UCSD-AML1 (cell line): ENCODE results near the gene RRP12.
A peak's percentile ranks its signal among the peaks of the same experiment; 100 is the strongest.
"Not testable (repeated sequence)": the region's sequence is repeated elsewhere in the genome, so short reads cannot be mapped to it uniquely, and the experiment has no call there.

Experiments
- DNase-seq: peaks from one replicate; lab custom pipeline; 2025; ENCODE audit not compliant: unreplicated experiment; lab: John Stamatoyannopoulos, UW

Gene RRP12

GRCh38 chr10:97407211-97407951 is 6.2 kb upstream of the RRP12 start:
- peak; percentile 76 for DNase-seq

- not testable (repeated sequence) for DNase-seq
Measured at GRCh38 chr10:97406483-97406882, 5.3 kb upstream of the RRP12 start.

GRCh38 chr10:97406064-97406463 is 4.9 kb upstream of the RRP12 start:
- DNase-seq = peak; percentile 71

- DNase-seq = no peak
Measured at GRCh38 chr10:97404044-97404443, 2.9 kb upstream of the RRP12 start.

GRCh38 chr10:97401455-97401919 is 347 bp upstream of the RRP12 start:
- no peak for DNase-seq

- DNase-seq = peak; percentile 56
Measured at GRCh38 chr10:97399843-97400545, 1.1 kb downstream of the RRP12 start.

GRCh38 chr10:97396056-97396455 is 5.1 kb downstream of the RRP12 start:
- no peak for DNase-seq

GRCh38 chr10:97393034-97393573 is 8.0 kb downstream of the RRP12 start:
- DNase-seq = no peak

- DNase-seq = no peak
Measured at GRCh38 chr10:97390091-97390490, 11.0 kb downstream of the RRP12 start.

GRCh38 chr10:97388152-97388551 is 13.0 kb downstream of the RRP12 start:
- no peak for DNase-seq

GRCh38 chr10:97385565-97385964 is 15.6 kb downstream of the RRP12 start:
- DNase-seq = no peak

- DNase-seq = no peak
Measured at GRCh38 chr10:97384641-97385040, 16.5 kb downstream of the RRP12 start.

GRCh38 chr10:97384156-97384555 is 17.0 kb downstream of the RRP12 start:
- DNase-seq = no peak

- no peak for DNase-seq
Measured at GRCh38 chr10:97383159-97383558, 18.0 kb downstream of the RRP12 start.

- no peak for DNase-seq
Measured at GRCh38 chr10:97381626-97382025, 19.5 kb downstream of the RRP12 start.

GRCh38 chr10:97380516-97380915 is 20.6 kb downstream of the RRP12 start:
- no peak for DNase-seq

- DNase-seq = no peak
Measured at GRCh38 chr10:97378933-97379921, 21.9 kb downstream of the RRP12 start.

- DNase-seq = no peak
Measured at GRCh38 chr10:97376413-97376812, 24.7 kb downstream of the RRP12 start.

GRCh38 chr10:97373456-97373855 is 27.7 kb downstream of the RRP12 start:
- DNase-seq = no peak

- no peak for DNase-seq
Measured at GRCh38 chr10:97372233-97372875, 28.8 kb downstream of the RRP12 start.
